Esophagus muscularis mucosa (tissue), 3 donors: Measurements from ENCODE around the gene CES2.

Experiments used
- POLR2A ChIP-seq: fragments of 450-650 bp; IDR thresholded peaks from one replicate; pipeline ENCODE4 v1.6.1; 2017; ENCODE audit warnings: antibody characterized with exemption, moderate library complexity, mild to moderate bottlenecking, low read depth
- TF ChIP-seq, protein P1 (sequence below), 3 experiments: fragments of 200-600 bp in 2 of 3; fragments of 450-650 bp in 1 of 3; sonication (generic) in 2 of 3; IDR thresholded peaks; one replicate each; pipeline ENCODE4 v1.5.1; 2017 to 2019; ENCODE audit warnings: antibody characterized with exemption in 3 of 3, mild to moderate bottlenecking in 2 of 3, moderate library complexity in 1 of 3

DNA sequence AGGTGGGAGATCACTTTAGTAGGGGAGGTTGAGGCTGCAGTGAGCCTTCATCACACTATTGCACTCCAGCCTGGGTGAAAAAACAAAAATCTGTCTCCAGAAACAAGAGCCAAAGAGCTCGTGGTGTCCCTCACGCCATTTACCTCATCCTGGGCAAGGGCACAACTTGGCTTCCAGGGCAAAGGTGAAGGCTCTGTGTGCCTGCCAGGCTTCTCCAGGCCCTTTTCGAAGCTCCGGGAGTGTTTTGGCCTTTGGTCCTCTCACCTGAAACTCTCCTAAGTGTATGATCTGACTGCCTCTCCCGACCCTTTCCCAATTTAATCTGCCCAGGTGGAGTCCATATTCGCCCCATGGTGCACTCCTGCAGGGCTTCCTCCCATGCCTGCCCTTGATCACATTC is 14.2 kb downstream of the CES2 start:
- TF ChIP-seq, protein P1, sequence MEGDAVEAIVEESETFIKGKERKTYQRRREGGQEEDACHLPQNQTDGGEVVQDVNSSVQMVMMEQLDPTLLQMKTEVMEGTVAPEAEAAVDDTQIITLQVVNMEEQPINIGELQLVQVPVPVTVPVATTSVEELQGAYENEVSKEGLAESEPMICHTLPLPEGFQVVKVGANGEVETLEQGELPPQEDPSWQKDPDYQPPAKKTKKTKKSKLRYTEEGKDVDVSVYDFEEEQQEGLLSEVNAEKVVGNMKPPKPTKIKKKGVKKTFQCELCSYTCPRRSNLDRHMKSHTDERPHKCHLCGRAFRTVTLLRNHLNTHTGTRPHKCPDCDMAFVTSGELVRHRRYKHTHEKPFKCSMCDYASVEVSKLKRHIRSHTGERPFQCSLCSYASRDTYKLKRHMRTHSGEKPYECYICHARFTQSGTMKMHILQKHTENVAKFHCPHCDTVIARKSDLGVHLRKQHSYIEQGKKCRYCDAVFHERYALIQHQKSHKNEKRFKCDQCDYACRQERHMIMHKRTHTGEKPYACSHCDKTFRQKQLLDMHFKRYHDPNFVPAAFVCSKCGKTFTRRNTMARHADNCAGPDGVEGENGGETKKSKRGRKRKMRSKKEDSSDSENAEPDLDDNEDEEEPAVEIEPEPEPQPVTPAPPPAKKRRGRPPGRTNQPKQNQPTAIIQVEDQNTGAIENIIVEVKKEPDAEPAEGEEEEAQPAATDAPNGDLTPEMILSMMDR (IDR thresholded peaks at IDR 0.05) = no peak
- TF ChIP-seq POLR2A = no peak
